SK-N-SH (cell line): Measurements from ENCODE around the gene NELFB. TPM values are rescaled to one million over a fixed set of nuclear protein-coding genes. Genes with fewer than 3 reads are reported as not detected.
"Not testable (repeated sequence)": the region's sequence is repeated elsewhere in the genome, so short reads cannot be mapped to it uniquely, and the experiment has no call there.

Source experiments
- CTCF ChIA-PET: fragments of 300-600, 350-600 bp; formaldehyde crosslinking; extraction: SDS; loops from one replicate; lab custom pipeline; 2021; lab: Yijun Ruan, JAX
- POLR2A ChIA-PET: fragments of 350-600 bp; sonication (Branson Sonifier 250); formaldehyde crosslinking; extraction: SDS; loops from one replicate; lab custom pipeline; 2020; ENCODE audit warnings: antibody characterized with exemption, inconsistent platforms; lab: Yijun Ruan, JAX
- DNase-seq: peaks from one replicate; pipeline ENCODE4 v3.0.0; 2012
- H2AFZ ChIP-seq: fragments of 200-600 bp; sonication (generic); 2 replicates; pipeline ENCODE4 v1.8.1; 2016; ENCODE audit warnings: antibody characterized with exemption, mild to moderate bottlenecking, low read depth
- H3F3A ChIP-seq: fragments of 200-600 bp; sonication (generic); replicated peaks from 2 replicates; pipeline ENCODE3; 2016; ENCODE audit warnings: antibody characterized with exemption, mild to moderate bottlenecking; ENCODE audit not compliant: insufficient read depth
- H3K27ac ChIP-seq, 2 experiments: fragments of 200-500 bp in 1 of 2; fragments of 200-600 bp in 1 of 2; sonication (Bioruptor generic) in 1 of 2; sonication (generic), shearing (Covaris generic) in 1 of 2; 2 replicates each; pipeline versions ENCODE4 v1.5.1 to v1.6.1; 2014 to 2016; ENCODE audit warnings: low read depth in 2 of 2, inconsistent platforms in 1 of 2, low read length in 1 of 2, mild to moderate bottlenecking in 1 of 2, mixed read lengths in 1 of 2
- H3K27me3 ChIP-seq: fragments of 200-600 bp; sonication (generic), shearing (Covaris generic); 2 replicates; pipeline ENCODE4 v1.6.1; 2016; ENCODE audit warnings: mixed run types; ENCODE audit not compliant: insufficient read depth
- H3K36me3 ChIP-seq, 2 experiments: fragments of 200-500 bp in 1 of 2; fragments of 200-600 bp in 1 of 2; sonication (Bioruptor generic) in 1 of 2; sonication (generic) in 1 of 2; replicated peaks in 1 of 2; 2 replicates each; pipeline versions ENCODE3 to v1.5.1; 2014 to 2016; ENCODE audit warnings: low read length in 1 of 2, mild to moderate bottlenecking in 1 of 2; ENCODE audit not compliant: insufficient read depth in 2 of 2, control insufficient read depth in 1 of 2
- H3K4me1 ChIP-seq, 2 experiments: fragments of 200-500 bp in 1 of 2; fragments of 200-600 bp in 1 of 2; sonication (Bioruptor generic) in 1 of 2; sonication (generic), shearing (Covaris generic) in 1 of 2; 2 replicates each; pipeline versions ENCODE4 v1.5.1 to v1.6.1; 2014 to 2016; ENCODE audit warnings: low read depth in 1 of 2, low read length in 1 of 2, mixed run types in 1 of 2; ENCODE audit not compliant: insufficient read depth in 2 of 2, control insufficient read depth in 1 of 2
- H3K4me2 ChIP-seq: fragments of 200-600 bp; sonication (generic), shearing (Covaris generic); 2 replicates; pipeline ENCODE4 v1.6.1; 2017; ENCODE audit warnings: mixed run types
- H3K4me3 ChIP-seq, 2 experiments: fragments of 200-500 bp in 1 of 2; fragments of 200-600 bp in 1 of 2; sonication (Bioruptor generic) in 1 of 2; sonication (generic), shearing (Covaris generic) in 1 of 2; 2 replicates each; pipeline versions ENCODE4 v1.5.1 to v1.8.1; 2014 to 2016; ENCODE audit warnings: low read depth in 2 of 2, inconsistent platforms in 1 of 2, low read length in 1 of 2, mild to moderate bottlenecking in 1 of 2, mixed read lengths in 1 of 2, moderate library complexity in 1 of 2
- H3K79me2 ChIP-seq: fragments of 200-600 bp; sonication (generic); 2 replicates; pipeline ENCODE4 v1.8.1; 2017; ENCODE audit warnings: mild to moderate bottlenecking; ENCODE audit not compliant: insufficient read depth
- H3K9ac ChIP-seq: fragments of 200-600 bp; sonication (generic); 2 replicates; pipeline ENCODE4 v1.6.1; 2017; ENCODE audit warnings: mixed run types
- H3K9me2 ChIP-seq: fragments of 200-600 bp; sonication (generic); 2 replicates; pipeline ENCODE4 v1.6.1; 2017; ENCODE audit warnings: mixed run types
- H3K9me3 ChIP-seq: fragments of 200-600 bp; sonication (generic); 2 replicates; pipeline ENCODE4 v1.6.1; 2017; ENCODE audit warnings: mixed run types, mild to moderate bottlenecking, moderate library complexity
- H4K20me1 ChIP-seq: fragments of 200-600 bp; sonication (generic); 2 replicates; pipeline ENCODE4 v1.6.1; 2017; ENCODE audit warnings: mild to moderate bottlenecking, mixed run types; ENCODE audit not compliant: insufficient read depth
- ELF1 ChIP-seq: IDR thresholded peaks from 2 replicates; pipeline ENCODE4 v1.4.0; 2012
- JUND ChIP-seq: IDR thresholded peaks from 2 replicates; pipeline ENCODE4 v1.4.0; 2012
- POLR2AphosphoS5 ChIP-seq: IDR thresholded peaks from 2 replicates; pipeline ENCODE4 v1.6.1; 2012; ENCODE audit warnings: low read depth, low read length
- RAD21 ChIP-seq: IDR thresholded peaks from 2 replicates; pipeline ENCODE4 v1.6.1; 2012; ENCODE audit warnings: mild to moderate bottlenecking, low read length
- RFX5 ChIP-seq: IDR thresholded peaks from 2 replicates; pipeline ENCODE4 v1.6.1; 2012; ENCODE audit warnings: mild to moderate bottlenecking, improper control_type of control experiment, low read length
- TAF1 ChIP-seq: IDR thresholded peaks from 2 replicates; pipeline ENCODE4 v1.6.1; 2012; ENCODE audit warnings: low read depth, mild to moderate bottlenecking, low read length, moderate library complexity, borderline replicate concordance
- TEAD4 ChIP-seq: IDR thresholded peaks from 2 replicates; pipeline ENCODE4 v1.4.0; 2012; ENCODE audit warnings: mild to moderate bottlenecking, borderline replicate concordance; ENCODE audit not compliant: insufficient read depth
- WGBS: methylation state at CpG from one replicate; pipeline ENCODE4 v1.1.6; 2017; ENCODE audit warnings: low lambda C conversion rate; 5-methylcytosine and 5-hydroxymethylcytosine counted together
- polyA plus RNA-seq, 3 experiments: library from polyadenylated mRNA; depleted of rRNA; stranded (reverse); fragments of >200 nt; gene quantifications; 2 replicates each; pipeline ENCODE4 v1.2.3, GENCODE V29; 2012

The NELFB gene
- polyA plus RNA-seq, 1 of the 3 experiments (the other 2 are of a cell fraction): 62.7 TPM

DNA sequence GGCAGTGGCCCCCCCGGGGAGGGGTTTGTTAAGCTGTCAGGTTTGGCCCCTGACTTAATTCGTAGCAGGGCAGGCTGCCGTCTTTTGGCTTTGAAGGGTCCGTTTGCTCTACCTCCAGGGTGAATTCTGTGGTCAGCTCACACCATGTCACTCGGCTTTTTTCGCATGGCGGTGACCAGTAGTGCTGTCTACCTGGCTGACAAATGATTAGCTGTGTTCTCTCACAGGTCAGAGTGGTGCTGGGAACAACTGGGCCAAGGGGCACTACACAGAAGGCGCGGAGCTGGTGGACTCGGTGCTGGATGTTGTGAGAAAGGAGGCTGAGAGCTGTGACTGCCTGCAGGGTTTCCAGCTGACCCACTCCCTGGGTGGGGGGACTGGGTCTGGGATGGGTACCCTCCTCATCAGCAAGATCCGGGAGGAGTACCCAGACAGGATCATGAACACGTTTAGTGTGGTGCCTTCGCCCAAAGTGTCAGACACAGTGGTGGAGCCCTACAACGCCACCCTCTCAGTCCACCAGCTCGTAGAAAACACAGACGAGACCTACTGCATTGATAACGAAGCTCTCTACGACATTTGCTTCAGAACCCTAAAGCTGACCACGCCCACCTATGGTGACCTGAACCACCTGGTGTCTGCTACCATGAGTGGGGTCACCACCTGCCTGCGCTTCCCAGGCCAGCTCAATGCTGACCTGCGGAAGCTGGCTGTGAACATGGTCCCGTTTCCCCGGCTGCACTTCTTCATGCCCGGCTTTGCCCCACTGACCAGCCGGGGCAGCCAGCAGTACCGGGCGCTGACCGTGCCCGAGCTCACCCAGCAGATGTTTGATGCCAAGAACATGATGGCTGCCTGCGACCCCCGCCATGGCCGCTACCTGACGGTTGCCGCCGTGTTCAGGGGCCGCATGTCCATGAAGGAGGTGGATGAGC lies 12.6 kb upstream of the NELFB start:
- H3F3A ChIP-seq: peaks cover 16% of the 10 kb centered on the region
- peak overlapping the region in 1 of 2 experiments; percentile 59; a peak in 1 of 4 replicates for H3K27ac ChIP-seq
- peak overlapping the region; percentile 88 for H3K9ac ChIP-seq
- peaks cover 51% of the 10 kb centered on the region for H3K79me2 ChIP-seq
- H4K20me1 ChIP-seq: peaks cover 29% of the 10 kb centered on the region
- peak overlapping the region; percentile 84 to 87 for H3K4me3 ChIP-seq
- ChIA-PET CTCF (interaction anchor here (1.1 to 2.0 kb wide), 4 partner anchors 12 to 213 kb away, joined by 3 to 10 read pairs (median 3); partner anchors contain the start of genes ANAPC2, NELFB and SSNA1), POLR2A (interaction anchor here (0.6 to 6.4 kb wide), 4 partner anchors 13 to 292 kb away, joined by 3 to 83 read pairs (median 3); partner anchors contain the start of gene NELFB)
- H3K4me1 ChIP-seq: peaks cover 17 to 28% of the 10 kb centered on the region in 2 experiments; a peak in 2 of 4 replicates
- H2AFZ ChIP-seq: no peak overlapping the region
- no peaks in the 10 kb centered on the region for H3K27me3 ChIP-seq
- no peaks in the 10 kb centered on the region for H3K9me2 ChIP-seq
- peaks cover 13 to 20% of the 10 kb centered on the region in 2 experiments for H3K36me3 ChIP-seq
- WGBS: 69% methylated on average over 16 of the region's 36 CpGs
- TF ChIP-seq RAD21: no peak
- 0 out of 2 replicates have a peak, but pooled peaks have one; percentile 6 for TF ChIP-seq POLR2AphosphoS5
- no peak for TF ChIP-seq RFX5
- TF ChIP-seq ELF1: no peak
- TF ChIP-seq, all 33 proteins: peak for 1
- no peak for DNase-seq
- Histone ChIP-seq H3K9me3 (no peaks in the 10 kb centered on the region), H3K4me2 (peak overlapping the region; percentile 98)

DNA sequence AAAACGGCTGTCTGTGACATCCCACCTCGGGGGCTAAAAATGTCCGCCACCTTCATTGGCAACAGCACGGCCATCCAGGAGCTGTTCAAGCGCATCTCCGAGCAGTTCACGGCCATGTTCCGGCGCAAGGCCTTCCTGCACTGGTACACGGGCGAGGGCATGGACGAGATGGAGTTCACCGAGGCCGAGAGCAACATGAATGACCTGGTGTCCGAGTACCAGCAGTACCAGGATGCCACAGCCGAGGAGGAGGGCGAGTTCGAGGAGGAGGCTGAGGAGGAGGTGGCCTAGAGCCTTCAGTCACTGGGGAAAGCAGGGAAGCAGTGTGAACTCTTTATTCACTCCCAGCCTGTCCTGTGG lies 11.9 kb upstream of the NELFB start:
- ChIA-PET POLR2A (interaction anchor here (1.0 to 6.4 kb wide), 2 partner anchors 13 to 20 kb away, joined by 3 to 83 read pairs; partner anchors contain the start of gene NELFB), CTCF (interaction anchor here (1.1 to 2.0 kb wide), 3 partner anchors 11 to 214 kb away, joined by 3 to 10 read pairs (median 4); partner anchors contain the start of gene NELFB)
- peaks cover 44% of the 10 kb centered on the region for H3K79me2 ChIP-seq
- WGBS: 96% methylated on average over 13 of the region's 18 CpGs
- H3K9me3 ChIP-seq, H3K27ac ChIP-seq, DNase-seq, H3K27me3 ChIP-seq, H3K9me2 ChIP-seq, H3K9ac ChIP-seq, H3K4me2 ChIP-seq, H2AFZ ChIP-seq, H3K4me3 ChIP-seq: not testable (repeated sequence)
- H3K4me1 ChIP-seq: peaks cover 17 to 24% of the 10 kb centered on the region in 2 experiments; a peak in 2 of 4 replicates
- peaks cover 29% of the 10 kb centered on the region for H4K20me1 ChIP-seq
- H3F3A ChIP-seq: peaks cover 16% of the 10 kb centered on the region
- peaks cover 13 to 20% of the 10 kb centered on the region in 2 experiments for H3K36me3 ChIP-seq

DNA sequence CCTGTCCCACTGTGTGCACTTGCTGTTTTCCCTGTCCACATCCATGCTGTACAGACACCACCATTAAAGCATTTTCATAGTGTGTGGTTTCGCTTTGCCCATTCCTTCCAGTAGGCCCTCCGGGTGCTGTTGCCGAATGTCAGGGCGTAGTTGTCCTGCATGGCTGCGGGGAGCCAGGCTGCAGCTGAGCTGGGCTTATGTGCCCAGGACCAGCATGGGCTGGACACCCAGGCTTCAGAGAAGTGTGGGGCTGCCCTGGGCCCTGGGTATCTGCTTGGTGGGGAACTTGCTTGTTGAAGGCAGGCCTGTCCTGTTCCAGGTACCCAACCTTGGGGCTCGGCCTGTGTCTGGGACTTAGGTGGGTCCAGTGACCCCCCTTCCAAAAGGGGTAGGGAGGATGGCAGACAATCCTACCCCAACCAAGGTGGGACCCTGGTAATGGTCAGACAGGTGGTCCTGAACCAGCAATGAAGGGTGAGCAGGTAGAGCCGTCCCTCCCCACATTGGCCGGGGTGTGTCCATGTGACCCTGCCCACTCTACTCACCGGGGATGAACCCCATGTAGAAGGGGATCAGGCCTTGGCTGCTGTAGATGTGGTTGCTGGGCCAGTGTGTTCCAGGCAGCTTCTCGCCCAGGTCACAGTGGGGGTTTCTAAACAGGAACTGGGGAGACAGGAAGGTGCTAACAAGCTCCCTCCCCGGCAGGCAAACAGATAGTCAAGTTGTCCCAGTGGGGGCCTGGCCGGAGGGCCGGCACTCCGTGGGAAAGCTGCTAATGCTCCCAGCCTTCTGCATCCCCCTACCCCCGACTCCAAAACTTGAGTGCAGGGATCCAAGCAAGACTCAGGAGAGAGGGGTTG lies 11.3 kb upstream of the NELFB start:
- Histone ChIP-seq H4K20me1 (peaks cover 29% of the 10 kb centered on the region), H3K4me1 (peaks cover 11 to 18% of the 10 kb centered on the region in 2 experiments; a peak in 2 of 4 replicates), H3K27ac (no peak overlapping the region; a peak in 1 of 4 replicates), H3K9me3 (no peaks in the 10 kb centered on the region), H3K9ac (no peak overlapping the region), H3K79me2 (peaks cover 38% of the 10 kb centered on the region), H3K9me2 (no peaks in the 10 kb centered on the region), H3K36me3 (peaks cover 13 to 20% of the 10 kb centered on the region in 2 experiments), H3K27me3 (no peaks in the 10 kb centered on the region), H3F3A (peaks cover 16% of the 10 kb centered on the region), H3K4me3 (no peak overlapping the region), H2AFZ (no peak overlapping the region), H3K4me2 (no peak overlapping the region)
- CTCF ChIA-PET: interaction anchor here (1.0 to 8.2 kb wide), 6 partner anchors 7 to 214 kb away, joined by 3 to 38 read pairs (median 5); partner anchors contain the start of gene NELFB
- WGBS: 87% methylated on average over 13 of the region's 15 CpGs
- TF ChIP-seq TAF1: peak; percentile 9; the same call in 1 of the 2 replicates
- TF ChIP-seq TEAD4: no peak
- TF ChIP-seq JUND: peak; percentile 5; the same call in 1 of the 2 replicates
- TF ChIP-seq POLR2AphosphoS5: peak; percentile 60
- POLR2A ChIA-PET: interaction anchor here (6.4 kb wide), 1 partner anchor 12 kb away, joined by 83 read pairs; the partner anchor contains the start of gene NELFB
- no peak for DNase-seq
